ENCODE measurements around the gene RABGAP1L.
"Not testable (repeated sequence)": the region's sequence is repeated elsewhere in the genome, so short reads cannot be mapped to it uniquely, and the experiment has no call there.

Gene RABGAP1L

GRCh38 chr1:174397261-174397660 is 237.9 kb downstream of the RABGAP1L start:
- ATAC-seq, result no peak

- no peak for ATAC-seq
Observed at GRCh38 chr1:174398246-174398645, 238.9 kb downstream of the RABGAP1L start.

GRCh38 chr1:174399211-174399610 is 239.9 kb downstream of the RABGAP1L start:
- ATAC-seq, result no peak

- ATAC-seq, result no peak
Observed at GRCh38 chr1:174401075-174401474, 241.8 kb downstream of the RABGAP1L start.

GRCh38 chr1:174405219-174405618 is 245.9 kb downstream of the RABGAP1L start:
- no peak for ATAC-seq

- no peak for ATAC-seq
Observed at GRCh38 chr1:174406421-174406820, 247.1 kb downstream of the RABGAP1L start.

- no peak for ATAC-seq
Observed at GRCh38 chr1:174407665-174408064, 248.3 kb downstream of the RABGAP1L start.

- ATAC-seq, result no peak
Observed at GRCh38 chr1:174408146-174408545, 248.8 kb downstream of the RABGAP1L start.

GRCh38 chr1:174409801-174410200 is 250.5 kb downstream of the RABGAP1L start:
- ATAC-seq, result not testable (repeated sequence)

GRCh38 chr1:174413632-174414031 is 254.3 kb downstream of the RABGAP1L start:
- no peak for ATAC-seq

- ATAC-seq, result no peak
Observed at GRCh38 chr1:174414203-174414602, 254.9 kb downstream of the RABGAP1L start.

- ATAC-seq, result no peak
Observed at GRCh38 chr1:174415506-174415905, 256.2 kb downstream of the RABGAP1L start.

- ATAC-seq, result no peak
Observed at GRCh38 chr1:174417921-174418320, 258.6 kb downstream of the RABGAP1L start.

GRCh38 chr1:174425121-174425520 is 265.8 kb downstream of the RABGAP1L start:
- no peak for ATAC-seq

- no peak for ATAC-seq
Observed at GRCh38 chr1:174426153-174426552, 266.8 kb downstream of the RABGAP1L start.

- ATAC-seq, result no peak
Observed at GRCh38 chr1:174428033-174428432, 268.7 kb downstream of the RABGAP1L start.

GRCh38 chr1:174428739-174429138 is 269.4 kb downstream of the RABGAP1L start:
- no peak for ATAC-seq

- ATAC-seq, result no peak
Observed at GRCh38 chr1:174433451-174433850, 274.1 kb downstream of the RABGAP1L start.

GRCh38 chr1:174445351-174445750 is 286.0 kb downstream of the RABGAP1L start:
- no peak for ATAC-seq

- no peak for ATAC-seq
Observed at GRCh38 chr1:174445817-174446216, 286.5 kb downstream of the RABGAP1L start.

- no peak for ATAC-seq
Observed at GRCh38 chr1:174447866-174448530, 288.7 kb downstream of the RABGAP1L start, which contains the start of gene GPR52. Gene GPR52, plus strand, starts transcription at chr1:174447964. Its CDS starts 148 bp downstream, at chr1:174448112.

GRCh38 chr1:174448531-174448883 is 289.2 kb downstream of the RABGAP1L start:
- ATAC-seq, result no peak

GRCh38 chr1:174448974-174449373 is 289.7 kb downstream of the RABGAP1L start:
- no peak for ATAC-seq

GRCh38 chr1:174451408-174451807 is 292.1 kb downstream of the RABGAP1L start:
- no peak for ATAC-seq

- ATAC-seq, result no peak
Observed at GRCh38 chr1:174465855-174466254, 306.5 kb downstream of the RABGAP1L start.
